Epithelial cell of proximal tubule (primary cell): Measurements from ENCODE around the gene EOMES. TPM values are rescaled to one million over a fixed set of nuclear protein-coding genes. Genes with fewer than 3 reads are reported as not detected.
A peak's percentile ranks its signal among the peaks of the same experiment; 100 is the strongest.

Source experiments
- DNase-seq: peaks from one replicate; pipeline ENCODE4 v3.0.0-alpha.2; 2011; ENCODE audit warnings: low read depth
- H3K4me3 ChIP-seq: 2 replicates; pipeline ENCODE4 v1.5.1; 2011; ENCODE audit warnings: low read depth, mild to moderate bottlenecking, low read length
- total RNA-seq: library from RNA; depleted of rRNA; stranded (reverse); fragments of >200 nt; gene quantifications from 2 replicates; pipeline ENCODE4 v1.2.3, GENCODE V29; 2015
- TF ChIP-seq, protein P1 (sequence below): conservative IDR thresholded peaks from 2 replicates; pipeline ENCODE4 v1.5.1; 2012; ENCODE audit warnings: low read depth, mild to moderate bottlenecking, low read length

Gene EOMES
- total RNA-seq, 1 donor from 2014 or later, result not detected

GRCh38 chr3:27715454-27715806 lies 6.7 kb downstream of the EOMES start:
- DNase-seq, result no peak
- TF ChIP-seq, protein P1, sequence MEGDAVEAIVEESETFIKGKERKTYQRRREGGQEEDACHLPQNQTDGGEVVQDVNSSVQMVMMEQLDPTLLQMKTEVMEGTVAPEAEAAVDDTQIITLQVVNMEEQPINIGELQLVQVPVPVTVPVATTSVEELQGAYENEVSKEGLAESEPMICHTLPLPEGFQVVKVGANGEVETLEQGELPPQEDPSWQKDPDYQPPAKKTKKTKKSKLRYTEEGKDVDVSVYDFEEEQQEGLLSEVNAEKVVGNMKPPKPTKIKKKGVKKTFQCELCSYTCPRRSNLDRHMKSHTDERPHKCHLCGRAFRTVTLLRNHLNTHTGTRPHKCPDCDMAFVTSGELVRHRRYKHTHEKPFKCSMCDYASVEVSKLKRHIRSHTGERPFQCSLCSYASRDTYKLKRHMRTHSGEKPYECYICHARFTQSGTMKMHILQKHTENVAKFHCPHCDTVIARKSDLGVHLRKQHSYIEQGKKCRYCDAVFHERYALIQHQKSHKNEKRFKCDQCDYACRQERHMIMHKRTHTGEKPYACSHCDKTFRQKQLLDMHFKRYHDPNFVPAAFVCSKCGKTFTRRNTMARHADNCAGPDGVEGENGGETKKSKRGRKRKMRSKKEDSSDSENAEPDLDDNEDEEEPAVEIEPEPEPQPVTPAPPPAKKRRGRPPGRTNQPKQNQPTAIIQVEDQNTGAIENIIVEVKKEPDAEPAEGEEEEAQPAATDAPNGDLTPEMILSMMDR, result no peak
- peak overlapping the region; percentile 10 for H3K4me3 ChIP-seq

GRCh38 chr3:27714692-27715453 lies 7.2 kb downstream of the EOMES start:
- DNase-seq, result no peak
- TF ChIP-seq, protein P1, result no peak
- peak overlapping the region; percentile 10 for H3K4me3 ChIP-seq

DNA sequence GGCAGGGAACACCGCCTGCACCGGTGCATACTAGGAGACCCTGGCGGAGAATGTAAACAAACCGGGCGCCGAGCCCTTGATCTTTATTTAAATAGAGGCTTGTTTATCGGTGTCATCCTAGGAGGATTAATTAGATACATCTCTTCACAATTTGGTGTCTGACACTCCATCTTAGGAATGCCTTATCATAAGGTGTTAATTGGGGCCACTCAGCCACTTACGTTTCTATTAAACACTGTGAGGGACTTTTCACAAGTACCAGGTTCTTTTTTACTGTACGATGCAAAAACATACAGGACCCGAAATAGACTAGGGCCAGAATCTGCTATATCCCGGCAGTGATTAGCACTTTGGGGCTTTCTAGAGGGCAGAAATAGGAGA lies 8.0 kb downstream of the EOMES start:
- DNase-seq, result no peak
- H3K4me3 ChIP-seq, result no peak overlapping the region
- TF ChIP-seq, protein P1, result no peak

GRCh38 chr3:27713435-27714145 lies 8.5 kb downstream of the EOMES start:
- DNase-seq, result no peak
- TF ChIP-seq, protein P1, result no peak
- H3K4me3 ChIP-seq, result peak overlapping the region; percentile 59

DNA sequence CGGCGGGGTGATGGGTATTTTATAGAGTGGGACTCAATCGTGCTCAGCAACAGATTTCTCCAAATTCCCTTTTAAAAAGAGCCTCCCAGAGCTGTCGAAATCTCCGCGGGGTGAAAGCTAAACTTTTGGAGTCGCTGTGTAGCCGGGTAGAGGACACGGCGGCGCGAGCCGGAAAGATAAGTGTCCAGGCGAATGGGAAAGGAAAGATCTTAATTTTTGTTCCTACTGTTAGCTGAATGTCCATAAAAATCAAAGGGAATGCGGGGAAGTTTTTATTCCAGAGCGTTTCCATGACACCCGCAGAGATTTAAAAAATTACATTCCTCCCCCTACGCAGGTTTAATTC lies 9.1 kb downstream of the EOMES start:
- TF ChIP-seq, protein P1, result no peak
- DNase-seq, result no peak

GRCh38 chr3:27712136-27713077 lies 9.7 kb downstream of the EOMES start:
- peak overlapping the region; percentile 59 for H3K4me3 ChIP-seq
- DNase-seq, result no peak
- TF ChIP-seq, protein P1, result peak; percentile 81

More for the DNA sequence above, 9.1 kb downstream of the EOMES start:
- peak overlapping the region; percentile 59 for H3K4me3 ChIP-seq
